Measurements from ENCODE around the gene LOXL1. TPM values are rescaled to one million over a fixed set of nuclear protein-coding genes. Genes with fewer than 3 reads are reported as not detected.

LOXL1 gene
- total and polyA plus RNA-seq, 10 of the 15 experiments (the other 5 are each of a cell fraction or from before 2014, with no cell fraction given): 0.07 to 0.15 TPM; not detected in 8

DNA sequence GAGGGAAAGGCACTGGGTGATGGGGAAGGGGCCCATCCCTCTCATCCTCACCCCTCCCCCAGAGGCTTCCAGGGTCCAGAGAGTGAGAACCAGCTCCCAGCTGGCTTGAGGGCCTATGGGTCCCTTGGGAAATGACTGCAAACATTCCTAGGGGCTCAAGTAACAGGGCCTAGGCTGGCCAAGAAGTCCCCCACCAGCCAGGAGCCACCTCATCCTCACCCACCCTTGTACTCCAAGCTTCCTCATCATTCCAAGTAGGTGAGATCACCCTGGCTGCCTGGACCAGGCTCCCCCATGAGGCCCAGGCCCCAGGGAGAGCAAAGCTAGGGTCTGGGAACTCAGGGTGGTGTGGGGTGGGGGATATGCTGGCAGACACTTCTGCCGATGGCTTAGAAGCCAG, 14.8 kb downstream of the LOXL1 start:
- ChIA-PET CTCF (no interaction called here), RAD21 (ENCODE audit: unreplicated experiment) (no interaction called here), SMC1A (ENCODE audit: uncharacterized antibody, unreplicated experiment) (no interaction called here), POLR2A (no interaction called here)
- DNase-seq (ENCODE audit: low read depth, low spot score): no peak
- Histone ChIP-seq H3K4me2 (ENCODE audit: control insufficient read depth, insufficient read depth) (no peak overlapping the region), H2AFZ (ENCODE audit: control insufficient read depth, low read depth, low read length) (no peak overlapping the region), H3K27ac (ENCODE audit: control insufficient read depth, insufficient read depth) (no peak overlapping the region), H3K27me3 (replicated peaks in 1 of 2; ENCODE audit: control insufficient read depth in 2 of 2, insufficient read depth in 2 of 2, low read length in 1 of 2) (peaks cover 0 to 1% of the 10 kb centered on the region in 2 experiments; a peak in 3 of 4 replicates), H3K9me3 (replicated peaks; ENCODE audit: control insufficient read depth, insufficient read depth, low read length) (no peaks in the 10 kb centered on the region), H3K4me1 (ENCODE audit: control insufficient read depth, insufficient read depth, low read length) (no peaks in the 10 kb centered on the region), H3K36me3 (ENCODE audit: control insufficient read depth in 2 of 2, insufficient read depth in 2 of 2, low read length in 1 of 2) (no peaks in the 10 kb centered on the region), H3K4me3 (no peak overlapping the region), H4K20me1 (ENCODE audit: control insufficient read depth, insufficient read depth) (no peaks in the 10 kb centered on the region), H3K9ac (ENCODE audit: control insufficient read depth, insufficient read depth, low read length) (no peak overlapping the region), H3K79me2 (ENCODE audit: control insufficient read depth, insufficient read depth, low read length) (no peaks in the 10 kb centered on the region)
- WGBS (ENCODE audit: insufficient coverage, insufficient replicate concordance, low lambda C conversion rate, missing lambda C conversion rate): 62% methylated on average over 1 of the region's 1 CpG
- no peak for TF ChIP-seq SMAD5 (IDR thresholded peaks at IDR 0.05; ENCODE audit: low read depth)
- no peak for TF ChIP-seq YBX1 (IDR thresholded peaks at IDR 0.05)
- no peak for TF ChIP-seq KAT2A (conservative IDR thresholded peaks at IDR 0.05; ENCODE audit: control insufficient read depth, low read depth, low read length)
- intact Hi-C loops (cut with micrococcal nuclease; ENCODE audit: unreplicated experiment) (no loop called here), in situ Hi-C loops (cut with MboI) (no loop called here)
- ATAC-seq: no peak
- no peak for FAIRE-seq
- BruUV-seq (replicated peaks): no TSS peak

- Histone ChIP-seq H3K27me3 (replicated peaks in 1 of 2; ENCODE audit: control insufficient read depth in 2 of 2, insufficient read depth in 2 of 2, low read length in 1 of 2) (peaks cover 0 to 1% of the 10 kb centered on the region in 2 experiments; a peak in 3 of 4 replicates), H3K36me3 (ENCODE audit: control insufficient read depth in 2 of 2, insufficient read depth in 2 of 2, low read length in 1 of 2) (no peaks in the 10 kb centered on the region), H4K20me1 (ENCODE audit: control insufficient read depth, insufficient read depth) (no peaks in the 10 kb centered on the region), H2AFZ (ENCODE audit: control insufficient read depth, low read depth, low read length) (no peak overlapping the region), H3K27ac (ENCODE audit: control insufficient read depth, insufficient read depth) (no peak overlapping the region), H3K4me2 (ENCODE audit: control insufficient read depth, insufficient read depth) (no peak overlapping the region), H3K4me1 (ENCODE audit: control insufficient read depth, insufficient read depth, low read length) (no peaks in the 10 kb centered on the region), H3K9ac (ENCODE audit: control insufficient read depth, insufficient read depth, low read length) (no peak overlapping the region), H3K79me2 (ENCODE audit: control insufficient read depth, insufficient read depth, low read length) (no peaks in the 10 kb centered on the region), H3K4me3 (no peak overlapping the region), H3K9me3 (replicated peaks; ENCODE audit: control insufficient read depth, insufficient read depth, low read length) (no peaks in the 10 kb centered on the region)
- POLR2A ChIA-PET: no interaction called here
- BruUV-seq (replicated peaks): no TSS peak
- DNase-seq (ENCODE audit: low read depth, low spot score) (no peak), FAIRE-seq (no peak), ATAC-seq (no peak)
- intact Hi-C loops (cut with micrococcal nuclease; ENCODE audit: unreplicated experiment): no loop called here
- in situ Hi-C loops (cut with MboI): no loop called here
- SMC1A ChIA-PET (ENCODE audit: uncharacterized antibody, unreplicated experiment): no interaction called here
- RAD21 ChIA-PET (ENCODE audit: unreplicated experiment): no interaction called here
- TF ChIP-seq, protein P1, sequence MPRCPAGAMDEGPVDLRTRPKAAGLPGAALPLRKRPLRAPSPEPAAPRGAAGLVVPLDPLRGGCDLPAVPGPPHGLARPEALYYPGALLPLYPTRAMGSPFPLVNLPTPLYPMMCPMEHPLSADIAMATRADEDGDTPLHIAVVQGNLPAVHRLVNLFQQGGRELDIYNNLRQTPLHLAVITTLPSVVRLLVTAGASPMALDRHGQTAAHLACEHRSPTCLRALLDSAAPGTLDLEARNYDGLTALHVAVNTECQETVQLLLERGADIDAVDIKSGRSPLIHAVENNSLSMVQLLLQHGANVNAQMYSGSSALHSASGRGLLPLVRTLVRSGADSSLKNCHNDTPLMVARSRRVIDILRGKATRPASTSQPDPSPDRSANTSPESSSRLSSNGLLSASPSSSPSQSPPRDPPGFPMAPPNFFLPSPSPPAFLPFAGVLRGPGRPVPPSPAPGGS (IDR thresholded peaks at IDR 0.05; ENCODE audit: borderline replicate concordance, insufficient read depth, low read depth, low read length, poor library complexity, severe bottlenecking): no peak
- TF ChIP-seq BMI1 (IDR thresholded peaks at IDR 0.05; ENCODE audit: borderline replicate concordance): no peak
- TF ChIP-seq FOXK2 (IDR thresholded peaks at IDR 0.05): no peak
- no peak for TF ChIP-seq KAT2A (conservative IDR thresholded peaks at IDR 0.05; ENCODE audit: control insufficient read depth, low read depth, low read length)
- no peak for TF ChIP-seq CHD4 (IDR thresholded peaks at IDR 0.05)
- TF ChIP-seq NR2F1 (conservative IDR thresholded peaks at IDR 0.05): no peak
- TF ChIP-seq CREM (IDR thresholded peaks at IDR 0.05; ENCODE audit: low read depth): no peak
- TF ChIP-seq, protein P2, sequence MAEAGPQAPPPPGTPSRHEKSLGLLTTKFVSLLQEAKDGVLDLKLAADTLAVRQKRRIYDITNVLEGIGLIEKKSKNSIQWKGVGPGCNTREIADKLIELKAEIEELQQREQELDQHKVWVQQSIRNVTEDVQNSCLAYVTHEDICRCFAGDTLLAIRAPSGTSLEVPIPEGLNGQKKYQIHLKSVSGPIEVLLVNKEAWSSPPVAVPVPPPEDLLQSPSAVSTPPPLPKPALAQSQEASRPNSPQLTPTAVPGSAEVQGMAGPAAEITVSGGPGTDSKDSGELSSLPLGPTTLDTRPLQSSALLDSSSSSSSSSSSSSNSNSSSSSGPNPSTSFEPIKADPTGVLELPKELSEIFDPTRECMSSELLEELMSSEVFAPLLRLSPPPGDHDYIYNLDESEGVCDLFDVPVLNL (IDR thresholded peaks at IDR 0.05; ENCODE audit: low read depth, low read length): no peak
- TF ChIP-seq SREBF1 (IDR thresholded peaks at IDR 0.05; ENCODE audit: low read length): no peak
- CTCF ChIA-PET: no interaction called here
- WGBS (ENCODE audit: insufficient coverage, insufficient replicate concordance, low lambda C conversion rate, missing lambda C conversion rate): 28% methylated on average over 3 of the region's 3 CpGs
Observed at GRCh38 chr15:73941449-73941848, 15.2 kb downstream of the LOXL1 start.
